Measurements from ENCODE around the gene DOP1A.

Gene DOP1A

DNA sequence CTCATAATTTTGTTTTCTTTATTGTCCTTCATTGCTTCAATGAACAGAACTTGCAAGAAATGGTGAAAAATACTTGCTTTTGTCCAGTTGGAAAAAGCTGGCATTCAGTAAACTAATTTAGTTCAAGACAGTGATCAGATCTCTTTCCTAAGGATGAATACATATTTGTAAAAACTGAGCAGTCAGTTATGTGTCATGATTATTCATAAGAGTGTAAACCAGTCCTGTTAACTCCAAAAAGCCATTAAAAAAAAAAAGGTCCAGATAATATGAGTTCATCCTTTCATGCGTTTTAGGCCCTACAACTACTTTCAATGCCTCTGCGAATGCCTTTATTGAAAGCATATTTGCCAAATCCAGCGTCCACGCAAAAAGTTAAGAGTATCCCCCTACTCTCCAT is 125.0 kb downstream of the DOP1A start:
- TF ChIP-seq, protein P1, sequence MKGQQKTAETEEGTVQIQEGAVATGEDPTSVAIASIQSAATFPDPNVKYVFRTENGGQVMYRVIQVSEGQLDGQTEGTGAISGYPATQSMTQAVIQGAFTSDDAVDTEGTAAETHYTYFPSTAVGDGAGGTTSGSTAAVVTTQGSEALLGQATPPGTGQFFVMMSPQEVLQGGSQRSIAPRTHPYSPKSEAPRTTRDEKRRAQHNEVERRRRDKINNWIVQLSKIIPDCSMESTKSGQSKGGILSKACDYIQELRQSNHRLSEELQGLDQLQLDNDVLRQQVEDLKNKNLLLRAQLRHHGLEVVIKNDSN (IDR thresholded peaks at IDR 0.05) = no peak
- TF ChIP-seq FOXM1 (IDR thresholded peaks at IDR 0.05; ENCODE audit: borderline replicate concordance, low read depth) = no peak
- no peak for TF ChIP-seq ZBTB7A (IDR thresholded peaks at IDR 0.05; ENCODE audit: low read depth)
- TF ChIP-seq TEAD4 (IDR thresholded peaks at IDR 0.05) = no peak
- TF ChIP-seq EP300 (IDR thresholded peaks at IDR 0.05; ENCODE audit: borderline replicate concordance) = no peak
- no peak for TF ChIP-seq TAF1 (IDR thresholded peaks at IDR 0.05; ENCODE audit: low read depth)
- no peak for TF ChIP-seq EGR1 (IDR thresholded peaks at IDR 0.05)
- TF ChIP-seq YY1 (IDR thresholded peaks at IDR 0.05; ENCODE audit: low read depth) = no peak

DNA sequence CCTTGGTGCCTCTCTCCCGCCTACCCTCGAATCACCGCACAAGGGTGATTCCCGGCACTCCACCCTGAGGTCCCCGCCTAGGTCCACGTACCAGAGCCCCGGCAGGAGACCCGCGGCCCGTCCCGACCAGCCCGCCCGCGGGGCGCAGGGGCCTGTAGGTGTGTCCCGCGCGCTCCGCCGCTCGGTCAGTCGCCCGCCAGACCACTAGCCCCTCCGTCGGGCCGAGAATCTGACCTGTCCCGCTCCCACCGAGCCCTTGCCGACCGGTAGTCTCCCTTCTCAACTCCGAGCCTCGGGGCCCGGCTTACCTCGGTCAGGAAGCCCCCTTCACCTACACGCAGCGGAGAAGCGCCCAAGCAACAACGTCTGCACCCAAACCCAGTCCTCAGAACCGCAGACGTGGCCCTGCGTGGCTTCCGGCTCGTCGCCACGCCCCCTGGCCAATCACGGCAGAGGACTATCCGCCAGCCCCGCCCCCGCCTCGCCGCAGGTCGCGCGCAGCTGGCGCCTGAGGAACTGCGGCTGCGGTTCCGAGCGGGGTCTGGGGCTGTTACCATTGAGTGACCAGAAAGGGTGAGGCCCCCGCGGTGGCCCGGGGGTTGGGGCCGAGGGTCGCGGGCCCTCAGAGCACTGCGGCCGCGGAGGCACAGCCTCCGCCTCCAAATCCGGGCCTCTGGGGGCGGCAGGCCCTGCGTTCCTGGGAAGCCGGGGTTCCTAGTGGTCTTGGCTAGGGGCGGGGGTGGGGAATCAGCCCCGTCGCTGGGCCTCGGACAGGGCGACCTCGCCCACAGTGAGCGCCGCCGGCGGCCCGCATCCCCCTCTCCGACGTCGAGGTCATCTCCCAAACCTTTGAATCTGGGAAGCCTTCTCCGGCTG is 125.6 kb downstream of the DOP1A start, which contains the start of the genes PGM3 and RWDD2A:
PGM3 (minus strand) TSS at position 395 of the 876 bp plus-strand sequence. CDS start 2,253 bp downstream, outside the sequence.
RWDD2A (plus strand) TSS at position 487 of the 876 bp plus-strand sequence. CDS start 1,095 bp downstream, outside the sequence.
- 0 out of 2 replicates have a peak, but pooled peaks have one; percentile 21 for TF ChIP-seq MAX (IDR thresholded peaks at IDR 0.05)
- TF ChIP-seq, protein P1 (IDR thresholded peaks at IDR 0.05) = no peak
- TF ChIP-seq, protein P2, sequence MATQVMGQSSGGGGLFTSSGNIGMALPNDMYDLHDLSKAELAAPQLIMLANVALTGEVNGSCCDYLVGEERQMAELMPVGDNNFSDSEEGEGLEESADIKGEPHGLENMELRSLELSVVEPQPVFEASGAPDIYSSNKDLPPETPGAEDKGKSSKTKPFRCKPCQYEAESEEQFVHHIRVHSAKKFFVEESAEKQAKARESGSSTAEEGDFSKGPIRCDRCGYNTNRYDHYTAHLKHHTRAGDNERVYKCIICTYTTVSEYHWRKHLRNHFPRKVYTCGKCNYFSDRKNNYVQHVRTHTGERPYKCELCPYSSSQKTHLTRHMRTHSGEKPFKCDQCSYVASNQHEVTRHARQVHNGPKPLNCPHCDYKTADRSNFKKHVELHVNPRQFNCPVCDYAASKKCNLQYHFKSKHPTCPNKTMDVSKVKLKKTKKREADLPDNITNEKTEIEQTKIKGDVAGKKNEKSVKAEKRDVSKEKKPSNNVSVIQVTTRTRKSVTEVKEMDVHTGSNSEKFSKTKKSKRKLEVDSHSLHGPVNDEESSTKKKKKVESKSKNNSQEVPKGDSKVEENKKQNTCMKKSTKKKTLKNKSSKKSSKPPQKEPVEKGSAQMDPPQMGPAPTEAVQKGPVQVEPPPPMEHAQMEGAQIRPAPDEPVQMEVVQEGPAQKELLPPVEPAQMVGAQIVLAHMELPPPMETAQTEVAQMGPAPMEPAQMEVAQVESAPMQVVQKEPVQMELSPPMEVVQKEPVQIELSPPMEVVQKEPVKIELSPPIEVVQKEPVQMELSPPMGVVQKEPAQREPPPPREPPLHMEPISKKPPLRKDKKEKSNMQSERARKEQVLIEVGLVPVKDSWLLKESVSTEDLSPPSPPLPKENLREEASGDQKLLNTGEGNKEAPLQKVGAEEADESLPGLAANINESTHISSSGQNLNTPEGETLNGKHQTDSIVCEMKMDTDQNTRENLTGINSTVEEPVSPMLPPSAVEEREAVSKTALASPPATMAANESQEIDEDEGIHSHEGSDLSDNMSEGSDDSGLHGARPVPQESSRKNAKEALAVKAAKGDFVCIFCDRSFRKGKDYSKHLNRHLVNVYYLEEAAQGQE (IDR thresholded peaks at IDR 0.05; ENCODE audit: low read depth) = no peak
- TF ChIP-seq NFIC (IDR thresholded peaks at IDR 0.05) = no peak
- 0 out of 2 replicates have a peak, but pooled peaks have one; percentile 7 for TF ChIP-seq EGR1 (IDR thresholded peaks at IDR 0.05)
- TF ChIP-seq FOXM1 (IDR thresholded peaks at IDR 0.05; ENCODE audit: borderline replicate concordance, low read depth) = no peak
- TF ChIP-seq ZBTB7A (IDR thresholded peaks at IDR 0.05; ENCODE audit: low read depth) = peak; percentile 83
- TF ChIP-seq TAF1 (IDR thresholded peaks at IDR 0.05; ENCODE audit: low read depth) = peak; percentile 84

DNA sequence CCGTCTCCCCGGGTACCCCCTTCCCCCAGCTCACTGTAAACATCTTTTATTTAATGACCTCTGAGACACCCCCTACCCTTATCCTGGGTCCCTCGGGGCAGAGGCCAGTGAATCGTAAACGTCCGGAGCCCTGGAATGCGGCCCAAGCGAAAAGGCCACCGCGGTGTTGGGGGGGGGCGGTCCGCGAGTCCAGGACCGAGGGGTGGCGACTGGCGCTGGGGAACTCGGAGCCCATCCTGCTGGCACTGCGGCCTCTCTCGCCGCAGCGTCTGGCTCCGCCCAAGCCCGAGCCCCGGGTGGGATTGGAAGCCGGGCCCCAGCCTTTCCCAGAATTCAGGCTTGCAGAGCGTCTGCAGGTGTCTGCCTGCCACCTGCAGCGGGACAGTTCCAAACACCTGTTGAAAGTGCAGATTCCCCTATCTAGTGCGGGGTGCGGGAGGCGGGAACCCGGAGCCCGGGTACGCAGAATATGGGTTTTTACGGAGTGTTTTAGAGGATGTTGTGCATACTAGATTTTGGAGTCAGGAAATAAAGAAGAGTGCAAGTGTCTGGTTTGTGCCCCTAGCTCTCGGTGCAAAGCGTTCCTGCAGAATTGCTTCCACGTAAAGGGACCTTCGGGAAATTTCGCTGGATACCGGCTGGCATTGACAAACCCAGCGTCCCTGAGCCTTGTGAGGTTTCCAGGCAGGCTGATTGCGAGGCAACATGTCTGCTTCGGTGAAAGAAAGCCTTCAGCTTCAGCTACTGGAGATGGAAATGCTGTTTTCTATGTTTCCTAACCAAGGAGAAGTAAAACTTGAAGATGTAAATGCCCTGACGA is 126.5 kb downstream of the DOP1A start:
- TF ChIP-seq TEAD4 (IDR thresholded peaks at IDR 0.05) = 0 out of 2 replicates have a peak, but pooled peaks have one; percentile 21
- TF ChIP-seq ZBTB7A (IDR thresholded peaks at IDR 0.05; ENCODE audit: low read depth) = peak; percentile 47; the same call in 1 of the 2 replicates
- peak; percentile 39; the same call in 1 of the 2 replicates for TF ChIP-seq TCF12 (IDR thresholded peaks at IDR 0.05; ENCODE audit: low read depth)
- TF ChIP-seq MAX (IDR thresholded peaks at IDR 0.05) = no peak
- TF ChIP-seq RAD21 (IDR thresholded peaks at IDR 0.05; ENCODE audit: low read depth) = no peak

- no peak for TF ChIP-seq YY1 (IDR thresholded peaks at IDR 0.05; ENCODE audit: low read depth)
- TF ChIP-seq EGR1 (IDR thresholded peaks at IDR 0.05) = no peak
- TF ChIP-seq NFIC (IDR thresholded peaks at IDR 0.05) = no peak
- no peak for TF ChIP-seq CEBPB (IDR thresholded peaks at IDR 0.05)
- no peak for TF ChIP-seq ZBTB7A (IDR thresholded peaks at IDR 0.05; ENCODE audit: low read depth)
- TF ChIP-seq RAD21 (IDR thresholded peaks at IDR 0.05; ENCODE audit: low read depth) = no peak
- TF ChIP-seq TCF12 (IDR thresholded peaks at IDR 0.05; ENCODE audit: low read depth) = no peak
- no peak for TF ChIP-seq FOXM1 (IDR thresholded peaks at IDR 0.05; ENCODE audit: borderline replicate concordance, low read depth)
- TF ChIP-seq, protein P2 (IDR thresholded peaks at IDR 0.05; ENCODE audit: low read depth) = no peak
- TF ChIP-seq TEAD4 (IDR thresholded peaks at IDR 0.05) = no peak
- no peak for TF ChIP-seq EP300 (IDR thresholded peaks at IDR 0.05; ENCODE audit: borderline replicate concordance)
- TF ChIP-seq MAX (IDR thresholded peaks at IDR 0.05) = no peak
- TF ChIP-seq, protein P1 (IDR thresholded peaks at IDR 0.05) = no peak
- no peak for TF ChIP-seq TAF1 (IDR thresholded peaks at IDR 0.05; ENCODE audit: low read depth)
- TF ChIP-seq CREB1 (IDR thresholded peaks at IDR 0.05; ENCODE audit: low read depth) = no peak
These were observed 131.2 kb downstream of the DOP1A start for GRCh38 chr6:83198486-83199172.
